CD4-positive, CD25-positive, alpha-beta regulatory T cell (primary cell): ENCODE measurements around the gene SORCS1. TPM values are rescaled to one million over a fixed set of nuclear protein-coding genes. Genes with fewer than 3 reads are reported as not detected.

Experiments
- ATAC-seq, 2 donors: fragments of 150-1000 bp; cut with Tn5 transposase; one replicate each; pipeline ENCODE4 v1.10.0; 2021; ENCODE audit warnings: low read depth in 2 of 2, moderate number of reproducible peaks in 2 of 2, moderate library complexity in 1 of 2
- DNase-seq, 3 donors: peaks; one replicate each; pipeline versions ENCODE4 v3.0.0 to v3.0.0-alpha.2; 2012 to 2022; ENCODE audit warnings: mixed read lengths in 1 of 3
- H3K27ac ChIP-seq: one replicate; pipeline ENCODE4 v1.7.0; 2013; ENCODE audit warnings: mild to moderate bottlenecking, low read length; ENCODE audit not compliant: insufficient read depth, poor library complexity, severe bottlenecking
- H3K27me3 ChIP-seq: one replicate; pipeline ENCODE4 v1.7.0; 2013; ENCODE audit warnings: low read length; ENCODE audit not compliant: control insufficient read depth, insufficient read depth
- H3K36me3 ChIP-seq: one replicate; pipeline ENCODE4 v1.7.0; 2013; ENCODE audit warnings: mild to moderate bottlenecking, low read length, moderate library complexity; ENCODE audit not compliant: control insufficient read depth, insufficient read depth
- H3K4me1 ChIP-seq: 2 replicates; pipeline ENCODE4 v1.7.0; 2013; ENCODE audit warnings: mild to moderate bottlenecking, low read length; ENCODE audit not compliant: insufficient read depth, control insufficient read depth, poor library complexity, severe bottlenecking
- H3K4me3 ChIP-seq: one replicate; pipeline ENCODE4 v1.7.0; 2013; ENCODE audit warnings: low read depth, mild to moderate bottlenecking, low read length, moderate library complexity
- H3K9me3 ChIP-seq, 2 experiments: 1 replicate in 1 of 2; 2 replicates in 1 of 2; pipeline ENCODE4 v1.7.0; 2013; ENCODE audit warnings: low read length in 2 of 2, mild to moderate bottlenecking in 1 of 2, moderate library complexity in 1 of 2; ENCODE audit not compliant: control insufficient read depth in 2 of 2
- H3K27ac Mint-ChIP-seq, 3 donors: one replicate each; pipeline ENCODE4 v1.8.0; 2020 to 2022; ENCODE audit warnings: mild to moderate bottlenecking in 3 of 3, mixed read lengths in 3 of 3, moderate library complexity in 2 of 3
- H3K27me3 Mint-ChIP-seq: one replicate; pipeline ENCODE4 v1.8.0; 2022; ENCODE audit warnings: mild to moderate bottlenecking, mixed read lengths
- H3K36me3 Mint-ChIP-seq: one replicate; pipeline ENCODE4 v1.8.0; 2020; ENCODE audit warnings: mixed read lengths
- H3K4me1 Mint-ChIP-seq, 4 donors: one replicate each; pipeline ENCODE4 v1.8.0; 2020 to 2022; ENCODE audit warnings: mixed read lengths in 4 of 4, mild to moderate bottlenecking in 1 of 4
- H3K4me3 Mint-ChIP-seq, 4 donors: one replicate each; pipeline ENCODE4 v1.8.0; 2020 to 2022; ENCODE audit warnings: mild to moderate bottlenecking in 4 of 4, mixed read lengths in 4 of 4, moderate library complexity in 3 of 4
- H3K9me3 Mint-ChIP-seq, 7 donors: one replicate each; pipeline ENCODE4 v1.8.0; 2020 to 2022; ENCODE audit warnings: mixed read lengths in 7 of 7, mild to moderate bottlenecking in 3 of 7, moderate library complexity in 2 of 7
- polyA plus RNA-seq, 4 donors: library from polyadenylated mRNA; unstranded; fragments of 300-500 nt; fragmentation: Illumina TruSeq; gene quantifications; one replicate each; pipeline ENCODE4 v1.2.3, GENCODE V29; 2021
- total RNA-seq: library from RNA; stranded (reverse); gene quantifications from one replicate; pipeline ENCODE4 v1.2.3, GENCODE V29; 2022

SORCS1 gene
- total and polyA plus RNA-seq, 5 donors from 2014 or later = not detected

- no peaks in the 10 kb centered on the region for H3K36me3 Mint-ChIP-seq
- no peak overlapping the region for H3K27ac Mint-ChIP-seq
- H3K4me3 ChIP-seq = no peak overlapping the region
- DNase-seq (no peak), ATAC-seq (no peak)
- no peak overlapping the region for H3K4me3 Mint-ChIP-seq
- H3K36me3 ChIP-seq = no peaks in the 10 kb centered on the region
- peaks cover 0 to 3% (median 0%) of the 10 kb centered on the region in 7 donors for H3K9me3 Mint-ChIP-seq
- no peaks in the 10 kb centered on the region for H3K4me1 ChIP-seq
- no peaks in the 10 kb centered on the region for H3K27me3 ChIP-seq
- no peaks in the 10 kb centered on the region for H3K4me1 Mint-ChIP-seq
- H3K27ac ChIP-seq = no peak overlapping the region
- H3K27me3 Mint-ChIP-seq = no peaks in the 10 kb centered on the region
- no peaks in the 10 kb centered on the region for H3K9me3 ChIP-seq
Observed at GRCh38 chr10:106637873-106638272, 526.6 kb downstream of the SORCS1 start.

DNA sequence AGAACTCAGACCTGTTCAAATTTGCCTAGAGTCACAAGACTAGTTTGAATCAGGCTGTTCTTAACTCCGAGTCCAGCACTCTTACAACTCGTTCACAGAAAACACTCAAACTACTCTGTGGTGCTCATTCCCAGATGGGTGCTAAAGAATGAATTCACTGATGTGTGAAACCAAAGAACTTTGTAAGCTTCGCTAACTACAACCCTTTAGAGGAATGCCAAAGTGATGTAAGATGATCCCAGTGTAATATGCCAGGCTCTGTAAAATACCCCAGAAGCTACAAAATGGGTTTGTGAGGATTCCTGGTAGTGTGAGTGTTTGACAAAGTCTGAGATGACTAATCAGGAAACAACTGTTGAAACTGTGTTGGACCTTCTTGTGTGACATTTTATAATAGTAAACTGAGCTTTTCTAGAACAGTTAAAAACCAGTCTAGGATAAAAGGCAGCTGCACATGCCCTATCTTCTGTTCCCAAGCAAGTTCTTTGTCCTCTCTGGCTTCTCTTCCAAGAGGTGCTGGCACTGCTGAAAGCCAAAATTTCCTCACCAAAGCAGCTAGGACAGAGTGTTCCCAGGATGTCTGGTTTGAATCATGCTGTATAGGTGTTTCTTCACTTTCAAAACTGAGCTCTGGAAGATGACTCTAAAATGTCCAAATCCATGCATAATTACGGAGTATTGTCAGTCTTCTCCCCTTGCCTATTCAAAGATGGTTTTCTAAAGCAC, 527.6 kb downstream of the SORCS1 start:
- Histone ChIP-seq H3K4me1 (no peaks in the 10 kb centered on the region), H3K9me3 (no peaks in the 10 kb centered on the region), H3K27me3 (no peaks in the 10 kb centered on the region), H3K36me3 (no peaks in the 10 kb centered on the region), H3K27ac (no peak overlapping the region), H3K4me3 (no peak overlapping the region)
- H3K4me3 Mint-ChIP-seq = no peak overlapping the region
- ATAC-seq (no peak), DNase-seq (no peak)
- H3K9me3 Mint-ChIP-seq = peaks cover 0 to 3% (median 0%) of the 10 kb centered on the region in 7 donors
- no peaks in the 10 kb centered on the region for H3K36me3 Mint-ChIP-seq
- H3K4me1 Mint-ChIP-seq = no peaks in the 10 kb centered on the region
- no peaks in the 10 kb centered on the region for H3K27me3 Mint-ChIP-seq
- H3K27ac Mint-ChIP-seq = no peak overlapping the region

- Histone ChIP-seq H3K4me1 (no peaks in the 10 kb centered on the region), H3K36me3 (no peaks in the 10 kb centered on the region), H3K4me3 (no peak overlapping the region), H3K27me3 (no peaks in the 10 kb centered on the region), H3K27ac (no peak overlapping the region), H3K9me3 (no peaks in the 10 kb centered on the region)
- Mint-ChIP-seq H3K36me3 (no peaks in the 10 kb centered on the region), H3K9me3 (peaks cover 0 to 3% (median 0%) of the 10 kb centered on the region in 7 donors), H3K4me1 (no peaks in the 10 kb centered on the region), H3K27me3 (no peaks in the 10 kb centered on the region), H3K4me3 (no peak overlapping the region), H3K27ac (no peak overlapping the region)
- no peak for DNase-seq
- no peak for ATAC-seq
Observed at GRCh38 chr10:106635947-106636346, 528.6 kb downstream of the SORCS1 start.

DNA sequence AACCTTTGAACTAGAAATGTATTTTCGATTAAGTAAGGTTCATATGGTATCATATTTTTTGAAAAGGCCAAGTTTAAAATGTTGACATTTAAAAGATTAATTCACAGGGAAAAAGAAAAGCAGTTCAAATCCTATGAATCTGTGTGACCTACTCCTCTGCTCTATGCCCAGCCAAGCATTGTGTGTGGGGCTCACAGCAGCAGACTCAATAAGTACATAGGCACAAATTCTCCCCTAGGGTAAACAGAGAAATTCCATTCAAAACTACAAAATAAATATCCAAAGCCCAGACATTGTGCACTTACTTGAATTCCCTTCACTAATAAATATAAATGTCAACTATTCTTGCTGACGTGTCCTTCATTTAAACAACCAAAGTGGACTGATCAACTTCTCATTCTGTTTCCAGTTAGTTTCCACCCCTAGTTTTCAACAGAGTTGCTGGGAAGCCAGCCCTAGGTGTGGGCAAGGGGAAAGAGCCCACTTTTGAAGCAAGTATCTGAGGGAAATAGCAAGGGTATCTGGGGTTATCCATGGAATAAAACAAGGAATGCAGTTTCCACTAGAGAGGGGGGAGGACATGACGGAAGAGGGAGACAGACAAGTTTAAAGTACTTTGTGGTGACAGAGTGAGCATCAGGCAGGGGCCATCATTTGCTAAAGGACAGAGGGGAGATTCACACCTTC, 533.3 kb downstream of the SORCS1 start:
- Mint-ChIP-seq H3K27ac (no peak overlapping the region), H3K36me3 (no peaks in the 10 kb centered on the region), H3K4me1 (no peaks in the 10 kb centered on the region), H3K4me3 (no peak overlapping the region), H3K9me3 (peaks cover 0 to 3% (median 0%) of the 10 kb centered on the region in 7 donors), H3K27me3 (no peaks in the 10 kb centered on the region)
- DNase-seq = no peak
- Histone ChIP-seq H3K27me3 (no peaks in the 10 kb centered on the region), H3K4me3 (no peak overlapping the region), H3K27ac (no peak overlapping the region), H3K9me3 (no peaks in the 10 kb centered on the region), H3K4me1 (no peaks in the 10 kb centered on the region), H3K36me3 (no peaks in the 10 kb centered on the region)
- no peak for ATAC-seq

GRCh38 chr10:106626371-106626770, 538.1 kb downstream of the SORCS1 start:
- H3K9me3 ChIP-seq = no peaks in the 10 kb centered on the region
- no peaks in the 10 kb centered on the region for H3K4me1 Mint-ChIP-seq

GRCh38 chr10:106625751-106626150, 538.8 kb downstream of the SORCS1 start:
- Histone ChIP-seq H3K4me3 (no peak overlapping the region), H3K36me3 (no peaks in the 10 kb centered on the region), H3K4me1 (no peaks in the 10 kb centered on the region), H3K27ac (no peak overlapping the region), H3K9me3 (no peaks in the 10 kb centered on the region), H3K27me3 (no peaks in the 10 kb centered on the region)
- DNase-seq = no peak
- Mint-ChIP-seq H3K4me3 (no peak overlapping the region), H3K27ac (no peak overlapping the region), H3K4me1 (no peaks in the 10 kb centered on the region), H3K9me3 (no peaks in the 10 kb centered on the region), H3K36me3 (no peaks in the 10 kb centered on the region), H3K27me3 (peaks cover 4% of the 10 kb centered on the region)
- ATAC-seq = no peak

More at GRCh38 chr10:106626371-106626770, 538.1 kb downstream of the SORCS1 start:
- Histone ChIP-seq H3K27me3 (no peaks in the 10 kb centered on the region), H3K4me3 (no peak overlapping the region), H3K27ac (no peak overlapping the region), H3K4me1 (no peaks in the 10 kb centered on the region), H3K36me3 (no peaks in the 10 kb centered on the region)
- Mint-ChIP-seq H3K36me3 (no peaks in the 10 kb centered on the region), H3K27ac (no peak overlapping the region), H3K9me3 (no peaks in the 10 kb centered on the region), H3K4me3 (no peak overlapping the region), H3K27me3 (peaks cover 4% of the 10 kb centered on the region)
- ATAC-seq = no peak
- DNase-seq = no peak

DNA sequence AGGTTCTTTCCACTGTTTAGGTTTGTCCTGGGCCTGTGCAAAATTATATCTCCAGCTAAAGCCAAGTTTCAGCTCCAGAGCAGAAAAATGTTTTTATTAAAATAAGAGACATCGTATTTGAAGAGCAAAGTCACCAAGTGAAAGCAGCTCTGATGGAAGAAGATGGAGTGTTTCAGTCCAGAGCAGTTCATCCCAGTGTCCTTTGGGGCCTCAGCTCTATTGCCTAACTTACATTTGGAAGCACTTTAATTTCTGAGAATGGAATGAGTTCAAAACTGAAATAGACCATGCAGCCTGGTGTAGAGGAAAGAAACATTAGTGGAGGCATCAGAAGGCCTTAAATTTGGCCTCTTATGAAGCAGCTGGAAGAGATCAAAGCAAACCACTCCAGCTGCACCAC, 545.2 kb downstream of the SORCS1 start:
- H3K36me3 ChIP-seq = no peaks in the 10 kb centered on the region
- no peak overlapping the region for H3K4me3 ChIP-seq
- H3K9me3 ChIP-seq = no peaks in the 10 kb centered on the region
- H3K4me3 Mint-ChIP-seq = no peak overlapping the region
- no peak overlapping the region for H3K27ac Mint-ChIP-seq
- no peaks in the 10 kb centered on the region for H3K27me3 ChIP-seq
- no peaks in the 10 kb centered on the region for H3K4me1 Mint-ChIP-seq
- no peaks in the 10 kb centered on the region for H3K36me3 Mint-ChIP-seq
- ATAC-seq (no peak), DNase-seq (no peak)
- no peaks in the 10 kb centered on the region for H3K4me1 ChIP-seq
- H3K27ac ChIP-seq = no peak overlapping the region
- H3K27me3 Mint-ChIP-seq = peaks cover 4% of the 10 kb centered on the region
- peaks cover 0 to 6% (median 0%) of the 10 kb centered on the region in 7 donors for H3K9me3 Mint-ChIP-seq

DNA sequence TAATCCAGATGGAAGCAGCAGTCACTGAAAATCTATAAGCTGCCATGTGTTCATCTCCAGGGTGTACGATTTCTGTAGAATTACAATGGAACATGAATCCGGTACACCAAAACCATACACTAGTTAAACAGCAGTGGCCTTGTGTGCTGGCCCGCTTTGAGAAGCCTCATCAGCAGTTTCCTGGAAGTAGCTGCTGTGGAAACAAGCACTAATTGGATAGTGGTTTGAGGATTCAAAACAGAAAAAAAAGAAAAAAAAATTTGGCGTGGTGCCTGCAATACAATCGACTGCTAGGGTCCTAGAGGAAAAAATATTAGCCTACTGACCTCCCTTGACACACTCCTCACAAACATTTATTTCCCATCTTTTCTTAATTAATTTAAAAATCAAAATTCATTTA, 545.9 kb downstream of the SORCS1 start:
- H3K36me3 Mint-ChIP-seq = no peaks in the 10 kb centered on the region
- Histone ChIP-seq H3K36me3 (no peaks in the 10 kb centered on the region), H3K9me3 (no peaks in the 10 kb centered on the region), H3K4me1 (no peaks in the 10 kb centered on the region), H3K27ac (no peak overlapping the region), H3K4me3 (no peak overlapping the region), H3K27me3 (no peaks in the 10 kb centered on the region)
- peaks cover 4% of the 10 kb centered on the region for H3K27me3 Mint-ChIP-seq
- peaks cover 0 to 8% (median 0%) of the 10 kb centered on the region in 7 donors for H3K9me3 Mint-ChIP-seq
- no peak overlapping the region for H3K27ac Mint-ChIP-seq
- H3K4me3 Mint-ChIP-seq = no peak overlapping the region
- DNase-seq = no peak
- ATAC-seq = no peak
- no peaks in the 10 kb centered on the region for H3K4me1 Mint-ChIP-seq
